Neural crest cell (in vitro differentiated cells): Measurements from ENCODE around the gene OR8G1. TPM values are rescaled to one million over a fixed set of nuclear protein-coding genes. Genes with fewer than 3 reads are reported as not detected.

Experiments used
- DNase-seq: peaks from one replicate; pipeline ENCODE4 v3.0.0; 2021; ENCODE audit warnings: low read depth, mixed read lengths, low spot score
- H3K27ac Mint-ChIP-seq: one replicate; pipeline ENCODE4 v1.8.0; 2021; ENCODE audit warnings: mild to moderate bottlenecking, mixed read lengths; ENCODE audit not compliant: unreplicated experiment
- H3K27me3 Mint-ChIP-seq: 2 replicates; pipeline ENCODE4 v1.8.0; 2021; ENCODE audit warnings: low read depth, mild to moderate bottlenecking, mixed read lengths
- H3K36me3 Mint-ChIP-seq: 2 replicates; pipeline ENCODE4 v1.8.0; 2021; ENCODE audit warnings: low read depth, mild to moderate bottlenecking, mixed read lengths
- H3K4me1 Mint-ChIP-seq: 2 replicates; pipeline ENCODE4 v1.8.0; 2021; ENCODE audit warnings: mixed read lengths
- H3K4me3 Mint-ChIP-seq: one replicate; pipeline ENCODE4 v1.8.0; 2021; ENCODE audit warnings: mild to moderate bottlenecking, mixed read lengths
- H3K9me3 Mint-ChIP-seq: 2 replicates; pipeline ENCODE4 v1.8.0; 2021; ENCODE audit warnings: mixed read lengths
- CTCF ChIP-seq: fragments of 200-600 bp; sonication (generic); conservative IDR thresholded peaks from 2 replicates; pipeline ENCODE4 v1.5.0; 2021; ENCODE audit warnings: antibody characterized with exemption, mild to moderate bottlenecking
- total RNA-seq: library from RNA; stranded (reverse); gene quantifications from 2 replicates; pipeline ENCODE4 v1.2.1, GENCODE V29; 2021

OR8G1 gene
- total RNA-seq, 1 donor from 2014 or later: not detected

GRCh38 chr11:124278261-124278660, 37.4 kb downstream of the OR8G1 start:
- no peak overlapping the region for H3K4me3 Mint-ChIP-seq
- TF ChIP-seq CTCF: no peak
- no peak overlapping the region for H3K27ac Mint-ChIP-seq
- no peaks in the 10 kb centered on the region for H3K27me3 Mint-ChIP-seq
- no peak for DNase-seq
- peaks cover 14% of the 10 kb centered on the region for H3K9me3 Mint-ChIP-seq
- H3K4me1 Mint-ChIP-seq: no peaks in the 10 kb centered on the region
- no peaks in the 10 kb centered on the region for H3K36me3 Mint-ChIP-seq

- Mint-ChIP-seq H3K27me3 (no peaks in the 10 kb centered on the region), H3K9me3 (peaks cover 32% of the 10 kb centered on the region), H3K27ac (no peak overlapping the region), H3K4me3 (no peak overlapping the region), H3K4me1 (no peaks in the 10 kb centered on the region), H3K36me3 (peaks cover 4% of the 10 kb centered on the region)
- no peak for DNase-seq
- no peak for TF ChIP-seq CTCF
Measured at GRCh38 chr11:124285610-124286344, 44.9 kb downstream of the OR8G1 start.

GRCh38 chr11:124294687-124295086, 53.8 kb downstream of the OR8G1 start:
- no peak overlapping the region for H3K4me3 Mint-ChIP-seq
- H3K36me3 Mint-ChIP-seq: peaks cover 3% of the 10 kb centered on the region
- no peaks in the 10 kb centered on the region for H3K27me3 Mint-ChIP-seq
- no peak for TF ChIP-seq CTCF
- DNase-seq: no peak
- no peaks in the 10 kb centered on the region for H3K4me1 Mint-ChIP-seq
- no peak overlapping the region for H3K27ac Mint-ChIP-seq
- peaks cover 7% of the 10 kb centered on the region for H3K9me3 Mint-ChIP-seq

GRCh38 chr11:124296016-124296415, 55.1 kb downstream of the OR8G1 start:
- TF ChIP-seq CTCF: no peak
- no peaks in the 10 kb centered on the region for H3K9me3 Mint-ChIP-seq
- H3K4me1 Mint-ChIP-seq: no peaks in the 10 kb centered on the region
- H3K4me3 Mint-ChIP-seq: no peak overlapping the region
- H3K27ac Mint-ChIP-seq: no peak overlapping the region
- H3K36me3 Mint-ChIP-seq: peaks cover 3% of the 10 kb centered on the region
- H3K27me3 Mint-ChIP-seq: no peaks in the 10 kb centered on the region
- no peak for DNase-seq

- Mint-ChIP-seq H3K9me3 (no peaks in the 10 kb centered on the region), H3K4me3 (no peak overlapping the region), H3K4me1 (no peaks in the 10 kb centered on the region), H3K36me3 (no peaks in the 10 kb centered on the region), H3K27me3 (no peaks in the 10 kb centered on the region), H3K27ac (no peak overlapping the region)
- no peak for TF ChIP-seq CTCF
- DNase-seq: no peak
Measured at GRCh38 chr11:124297921-124298320, 57.0 kb downstream of the OR8G1 start.
